ES-I3 (cell line): Measurements from ENCODE around the gene PITX1.

Experiments
- H3K36me3 ChIP-seq: 2 replicates; pipeline ENCODE4 v1.6.1; 2013; ENCODE audit warnings: mild to moderate bottlenecking, low read length, control low read depth, moderate library complexity; ENCODE audit not compliant: insufficient read depth
- H3K4me1 ChIP-seq: 2 replicates; pipeline ENCODE4 v1.6.1; 2013; ENCODE audit warnings: mild to moderate bottlenecking, control low read depth, low read length; ENCODE audit not compliant: insufficient read depth
- H3K9ac ChIP-seq: 2 replicates; pipeline ENCODE4 v1.6.1; 2013; ENCODE audit warnings: low read depth, mild to moderate bottlenecking, low read length, moderate library complexity
- H3K9me3 ChIP-seq: 2 replicates; pipeline ENCODE4 v1.6.1; 2013; ENCODE audit warnings: mild to moderate bottlenecking, low read length, moderate library complexity; ENCODE audit not compliant: control insufficient read depth, insufficient read depth

The PITX1 gene

GRCh38 chr5:135032695-135032998 is 1.4 kb downstream of the PITX1 start:
- Histone ChIP-seq H3K9ac (no peak overlapping the region; the same call in 1 of the 2 replicates), H3K36me3 (no peaks in the 10 kb centered on the region), H3K4me1 (peaks cover 14% of the 10 kb centered on the region)

GRCh38 chr5:135031813-135032694 is 2.0 kb downstream of the PITX1 start:
- Histone ChIP-seq H3K9me3 (no peaks in the 10 kb centered on the region), H3K4me1 (peaks cover 14% of the 10 kb centered on the region), H3K36me3 (no peaks in the 10 kb centered on the region), H3K9ac (peak overlapping the region; percentile 55; the same call in 1 of the 2 replicates)

More at GRCh38 chr5:135032695-135032998, 1.4 kb downstream of the PITX1 start:
- H3K9me3 ChIP-seq: no peaks in the 10 kb centered on the region

- H3K36me3 ChIP-seq: no peaks in the 10 kb centered on the region
- peak overlapping the region; percentile 55; the same call in 1 of the 2 replicates for H3K9ac ChIP-seq
Observed at GRCh38 chr5:135030956-135031812, 2.8 kb downstream of the PITX1 start.

GRCh38 chr5:135030123-135030955 is 3.7 kb downstream of the PITX1 start:
- H3K9ac ChIP-seq: peak overlapping the region; percentile 55; the same call in 1 of the 2 replicates

More at GRCh38 chr5:135030956-135031812, 2.8 kb downstream of the PITX1 start:
- no peaks in the 10 kb centered on the region for H3K9me3 ChIP-seq
- H3K4me1 ChIP-seq: peaks cover 14% of the 10 kb centered on the region

GRCh38 chr5:135029477-135030122 is 4.4 kb downstream of the PITX1 start:
- Histone ChIP-seq H3K9me3 (no peaks in the 10 kb centered on the region), H3K4me1 (peaks cover 20% of the 10 kb centered on the region), H3K9ac (peak overlapping the region; percentile 16; the same call in 1 of the 2 replicates), H3K36me3 (no peaks in the 10 kb centered on the region)

More at GRCh38 chr5:135030123-135030955, 3.7 kb downstream of the PITX1 start:
- H3K4me1 ChIP-seq: peaks cover 17% of the 10 kb centered on the region
- no peaks in the 10 kb centered on the region for H3K36me3 ChIP-seq
- H3K9me3 ChIP-seq: no peaks in the 10 kb centered on the region

GRCh38 chr5:135028791-135029476 is 5.1 kb downstream of the PITX1 start:
- Histone ChIP-seq H3K4me1 (peaks cover 20% of the 10 kb centered on the region), H3K9me3 (no peaks in the 10 kb centered on the region), H3K9ac (peak overlapping the region; percentile 16; the same call in 1 of the 2 replicates), H3K36me3 (no peaks in the 10 kb centered on the region)

- no peaks in the 10 kb centered on the region for H3K36me3 ChIP-seq
- H3K9me3 ChIP-seq: no peaks in the 10 kb centered on the region
- H3K9ac ChIP-seq: peak overlapping the region; percentile 16; the same call in 1 of the 2 replicates
- peaks cover 20% of the 10 kb centered on the region for H3K4me1 ChIP-seq
Observed at GRCh38 chr5:135027697-135028615, 6.1 kb downstream of the PITX1 start.

GRCh38 chr5:135027266-135027696 is 6.7 kb downstream of the PITX1 start:
- H3K4me1 ChIP-seq: peaks cover 20% of the 10 kb centered on the region
- peak overlapping the region; percentile 16; the same call in 1 of the 2 replicates for H3K9ac ChIP-seq

GRCh38 chr5:135026645-135027265 is 7.3 kb downstream of the PITX1 start:
- no peak overlapping the region for H3K9ac ChIP-seq

More at GRCh38 chr5:135027266-135027696, 6.7 kb downstream of the PITX1 start:
- Histone ChIP-seq H3K9me3 (no peaks in the 10 kb centered on the region), H3K36me3 (no peaks in the 10 kb centered on the region)

GRCh38 chr5:135025730-135026644 is 8.0 kb downstream of the PITX1 start:
- Histone ChIP-seq H3K36me3 (no peaks in the 10 kb centered on the region), H3K9me3 (no peaks in the 10 kb centered on the region), H3K9ac (no peak overlapping the region), H3K4me1 (peaks cover 13% of the 10 kb centered on the region)

More at GRCh38 chr5:135026645-135027265, 7.3 kb downstream of the PITX1 start:
- peaks cover 14% of the 10 kb centered on the region for H3K4me1 ChIP-seq
- no peaks in the 10 kb centered on the region for H3K9me3 ChIP-seq
- no peaks in the 10 kb centered on the region for H3K36me3 ChIP-seq
